BLaER1 (cell line): ENCODE results near the gene IFNL4.
A peak's percentile ranks its signal among the peaks of the same experiment; 100 is the strongest.
"Not testable (repeated sequence)": the region's sequence is repeated elsewhere in the genome, so short reads cannot be mapped to it uniquely, and the experiment has no call there.

Experiments
- H3K27ac ChIP-seq: shearing (Covaris generic); formaldehyde crosslinking; 2 replicates; pipeline ENCODE4 v1.8.1; 2022
- H3K27me3 ChIP-seq: shearing (Covaris generic); formaldehyde crosslinking; 2 replicates; pipeline ENCODE4 v1.8.1; 2022
- H3K36me3 ChIP-seq: shearing (Covaris generic); formaldehyde crosslinking; 2 replicates; pipeline ENCODE4 v1.8.1; 2022
- H3K4me1 ChIP-seq: shearing (Covaris generic); formaldehyde crosslinking; 2 replicates; pipeline ENCODE4 v1.8.1; 2022
- H3K4me2 ChIP-seq: shearing (Covaris generic); formaldehyde crosslinking; 2 replicates; pipeline ENCODE4 v1.8.1; 2022
- H3K4me3 ChIP-seq: shearing (Covaris generic); formaldehyde crosslinking; 2 replicates; pipeline ENCODE4 v1.8.1; 2022
- H3K9ac ChIP-seq: shearing (Covaris generic); formaldehyde crosslinking; 2 replicates; pipeline ENCODE4 v1.8.1; 2022
- H3K9me3 ChIP-seq: shearing (Covaris generic); formaldehyde crosslinking; 2 replicates; pipeline ENCODE4 v1.8.1; 2022
- H4K20me1 ChIP-seq: shearing (Covaris generic); formaldehyde crosslinking; 2 replicates; pipeline ENCODE4 v1.8.1; 2022
- Cebpa-rat ChIP-seq: shearing (Covaris generic); IDR thresholded peaks from 2 replicates; pipeline ENCODE4 v1.8.1; 2022

Gene IFNL4

DNA sequence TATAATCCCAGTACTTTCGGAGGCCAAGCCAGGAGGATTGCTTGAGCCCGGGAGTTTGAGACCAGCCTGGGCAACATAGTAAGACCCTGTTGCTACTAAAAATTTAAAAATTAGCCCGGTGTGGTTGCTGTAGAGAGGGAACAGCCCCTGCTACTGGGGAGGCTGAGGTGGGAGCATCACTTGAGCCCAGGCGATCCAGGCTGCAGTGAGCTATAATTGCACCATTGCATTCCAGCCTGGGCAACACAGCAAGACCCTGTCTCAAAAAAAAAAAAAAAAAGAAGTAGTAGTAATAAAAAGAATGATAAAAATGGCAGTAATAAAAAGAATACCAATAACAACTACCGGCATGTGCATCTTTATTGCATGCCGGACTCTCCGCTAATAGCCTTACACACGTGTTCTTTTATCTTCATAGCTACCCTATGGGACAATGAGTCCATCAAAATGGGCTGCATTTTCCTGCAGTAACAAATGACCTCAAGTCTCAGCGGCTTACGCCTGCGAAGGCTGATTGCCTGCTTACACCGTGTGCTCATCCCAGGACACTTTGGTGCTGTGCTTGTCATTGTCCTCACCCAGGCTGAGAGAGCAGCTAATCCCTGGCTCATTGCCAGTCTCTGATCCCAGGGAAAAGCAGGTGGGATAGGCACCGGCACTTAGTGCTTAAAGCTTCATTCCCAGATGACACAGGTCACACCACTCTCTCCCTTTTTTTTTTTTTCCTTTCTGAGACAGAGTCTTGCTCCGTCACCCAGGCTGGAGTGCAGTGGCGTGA is 30.2 kb downstream of the IFNL4 start:
- no peak overlapping the region for H3K9ac ChIP-seq
- H3K27me3 ChIP-seq, result no peaks in the 10 kb centered on the region

DNA sequence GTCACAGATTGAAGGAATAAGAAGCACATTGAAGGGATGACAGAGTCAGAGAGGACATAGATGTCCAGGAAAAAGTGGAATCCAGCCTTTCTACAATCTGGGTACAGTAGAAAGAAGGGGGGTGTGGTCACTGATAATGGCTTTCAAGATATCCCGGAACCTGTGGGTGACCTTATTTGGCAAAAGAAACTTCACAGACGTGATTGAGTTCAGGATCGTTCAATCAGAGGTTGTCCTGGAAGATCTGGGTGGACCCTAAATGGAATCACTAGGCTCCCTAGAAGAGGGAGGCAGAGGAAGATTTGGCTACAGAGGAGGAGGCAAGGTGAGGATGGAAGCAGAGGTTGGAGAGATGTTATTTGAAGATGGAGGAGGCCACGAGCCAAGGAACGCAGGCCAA is 31.6 kb downstream of the IFNL4 start:
- Histone ChIP-seq H3K36me3 (no peaks in the 10 kb centered on the region), H3K9ac (no peak overlapping the region), H3K4me2 (no peak overlapping the region), H3K27me3 (no peaks in the 10 kb centered on the region), H3K4me1 (peaks cover 7% of the 10 kb centered on the region), H3K9me3 (0 out of 2 replicates have a peak, but pooled peaks cover 3% of the 10 kb centered on the region), H4K20me1 (no peaks in the 10 kb centered on the region), H3K27ac (no peak overlapping the region), H3K4me3 (no peak overlapping the region)
- no peak for TF ChIP-seq Cebpa-rat

More for the DNA sequence above, 30.2 kb downstream of the IFNL4 start:
- Histone ChIP-seq H3K36me3 (no peaks in the 10 kb centered on the region), H3K27ac (no peak overlapping the region), H3K9me3 (0 out of 2 replicates have a peak, but pooled peaks cover 3% of the 10 kb centered on the region), H4K20me1 (no peaks in the 10 kb centered on the region), H3K4me2 (no peak overlapping the region), H3K4me1 (peaks cover 7% of the 10 kb centered on the region), H3K4me3 (no peak overlapping the region)
- no peak for TF ChIP-seq Cebpa-rat

DNA sequence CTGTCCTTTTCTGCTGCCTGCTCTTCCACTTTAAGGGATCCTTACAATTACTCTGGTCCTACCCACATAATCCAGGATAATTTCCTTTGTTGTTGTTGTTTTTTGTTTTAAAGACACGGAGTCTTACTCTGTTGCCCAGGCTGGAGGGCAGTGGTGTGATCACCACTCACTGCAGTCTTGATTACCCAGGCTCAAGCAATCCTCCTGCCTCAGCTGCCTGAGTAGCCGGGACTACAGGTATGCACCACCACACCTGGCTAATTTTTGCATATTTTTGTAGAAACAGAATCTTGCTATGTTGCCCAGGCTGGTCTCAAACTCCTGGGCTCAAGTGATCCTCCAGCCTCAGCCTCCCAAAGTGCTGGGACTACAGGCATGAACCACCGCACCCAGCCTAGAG is 33.3 kb downstream of the IFNL4 start:
- not testable (repeated sequence) for H3K4me3 ChIP-seq, H3K9ac ChIP-seq, H3K4me2 ChIP-seq, H4K20me1 ChIP-seq, H3K27me3 ChIP-seq, H3K36me3 ChIP-seq, H3K9me3 ChIP-seq, H3K4me1 ChIP-seq, H3K27ac ChIP-seq

DNA sequence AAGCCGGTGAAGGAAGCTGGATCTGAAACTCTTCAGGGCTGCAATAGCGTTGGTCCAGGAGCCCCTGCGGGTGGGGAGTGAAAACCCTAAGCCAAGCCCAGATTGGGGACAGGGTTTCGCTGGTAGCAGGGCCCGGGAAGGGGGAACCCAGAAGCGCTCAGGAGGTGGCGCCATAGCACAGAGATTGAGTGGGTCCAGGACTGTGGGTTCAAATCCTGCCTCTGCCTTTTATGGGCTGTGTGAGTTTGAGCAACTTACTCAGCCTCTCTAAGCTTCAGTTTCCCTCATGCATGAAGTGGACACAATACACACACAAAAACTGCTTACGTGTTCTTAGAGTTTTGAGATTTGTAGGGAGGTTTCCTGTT is 36.3 kb downstream of the IFNL4 start:
- Histone ChIP-seq H3K4me3 (no peak overlapping the region), H3K9me3 (0 out of 2 replicates have a peak, but pooled peaks cover 3% of the 10 kb centered on the region), H3K36me3 (no peaks in the 10 kb centered on the region), H3K27me3 (no peaks in the 10 kb centered on the region), H4K20me1 (no peaks in the 10 kb centered on the region), H3K4me2 (no peak overlapping the region), H3K9ac (no peak overlapping the region), H3K4me1 (peaks cover 6% of the 10 kb centered on the region), H3K27ac (no peak overlapping the region)
- no peak for TF ChIP-seq Cebpa-rat

DNA sequence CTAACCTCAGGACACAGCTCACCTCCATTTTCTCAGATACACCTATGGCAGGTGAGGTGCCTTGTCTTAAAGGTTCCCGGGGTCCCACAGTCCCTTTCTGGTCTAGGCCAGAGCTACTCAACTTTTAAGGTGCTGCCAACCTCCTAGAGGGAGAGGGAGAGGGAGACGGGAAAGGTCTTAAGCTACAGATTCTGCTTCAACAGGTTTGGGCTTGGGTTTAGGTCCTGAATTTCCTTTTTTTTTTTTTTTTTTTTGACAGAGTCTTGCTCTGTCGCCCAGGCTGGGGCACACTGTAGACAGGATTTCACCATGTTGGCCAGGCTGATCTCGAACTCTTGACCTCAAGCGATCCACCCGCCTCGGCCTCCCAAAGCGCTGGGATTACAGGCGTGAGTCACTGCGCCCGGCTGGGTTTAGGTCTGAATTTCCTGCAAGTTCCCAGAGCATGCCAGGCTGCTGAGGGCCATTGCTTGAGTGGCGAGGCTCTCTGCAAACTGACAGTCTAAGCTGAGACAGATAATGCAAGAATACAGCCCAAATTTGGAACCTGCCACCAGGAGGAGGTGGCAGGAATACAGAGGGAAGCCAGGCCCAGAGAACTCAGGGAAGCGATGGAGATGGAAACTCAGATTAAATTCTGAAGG is 36.8 kb downstream of the IFNL4 start:
- no peak for TF ChIP-seq Cebpa-rat
- Histone ChIP-seq H4K20me1 (no peaks in the 10 kb centered on the region), H3K4me3 (no peak overlapping the region), H3K36me3 (no peaks in the 10 kb centered on the region), H3K9me3 (0 out of 2 replicates have a peak, but pooled peaks cover 3% of the 10 kb centered on the region), H3K27me3 (no peaks in the 10 kb centered on the region), H3K27ac (no peak overlapping the region), H3K4me2 (no peak overlapping the region), H3K4me1 (peaks cover 6% of the 10 kb centered on the region), H3K9ac (no peak overlapping the region)

DNA sequence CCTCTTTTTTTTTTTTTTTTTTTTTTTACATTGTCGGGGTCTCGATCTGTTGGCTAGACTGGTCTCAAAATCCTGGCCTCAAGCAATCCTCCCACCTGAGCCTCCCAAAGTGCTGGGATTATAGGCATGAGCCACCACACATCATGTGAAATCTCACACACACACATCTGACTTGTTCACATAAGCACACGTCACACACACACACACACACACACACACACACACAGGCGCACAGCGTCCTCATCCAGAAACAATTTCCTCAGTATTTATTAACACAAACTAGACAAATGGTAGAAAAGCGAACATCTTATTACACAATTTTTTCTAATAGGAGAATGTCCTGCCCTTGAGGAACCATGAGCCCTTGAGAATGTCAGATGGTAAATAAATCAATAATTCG is 39.5 kb downstream of the IFNL4 start:
- Histone ChIP-seq H3K4me1 (peaks cover 6% of the 10 kb centered on the region), H3K9me3 (no peaks in the 10 kb centered on the region), H3K4me2 (no peak overlapping the region), H3K4me3 (no peak overlapping the region), H4K20me1 (no peaks in the 10 kb centered on the region; the same call in 1 of the 2 replicates), H3K9ac (no peak overlapping the region), H3K36me3 (no peaks in the 10 kb centered on the region), H3K27ac (no peak overlapping the region), H3K27me3 (peaks cover 6% of the 10 kb centered on the region)
- no peak for TF ChIP-seq Cebpa-rat

DNA sequence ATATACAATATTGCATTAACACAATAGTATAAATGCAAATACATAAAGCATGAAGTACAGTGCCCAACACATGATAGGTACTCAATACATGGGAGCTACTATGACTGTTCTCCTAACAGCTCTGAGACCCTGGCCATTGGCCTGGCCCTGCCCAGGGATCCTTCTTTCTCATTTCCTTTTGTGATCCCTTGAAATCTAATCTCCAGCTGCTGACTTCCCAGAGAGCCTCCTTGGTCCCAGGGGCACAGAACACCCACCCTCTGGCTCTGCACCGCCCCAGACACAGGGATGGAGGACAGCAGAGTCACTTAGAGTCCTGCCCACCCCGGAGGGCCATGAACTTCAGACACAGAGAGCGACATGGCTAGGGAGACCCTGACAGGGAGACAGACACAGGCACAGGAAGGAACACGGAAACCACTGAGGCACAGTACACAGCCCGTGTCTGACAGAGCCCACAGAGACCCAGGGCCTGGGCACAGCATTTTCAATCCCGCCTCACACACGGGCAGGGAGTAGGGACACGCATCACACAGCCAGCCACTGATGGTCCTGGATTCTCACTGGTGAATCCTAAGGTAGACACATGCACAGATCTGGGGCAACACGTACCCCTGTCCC is 40.4 kb downstream of the IFNL4 start:
- no peaks in the 10 kb centered on the region for H3K36me3 ChIP-seq
- TF ChIP-seq Cebpa-rat, result no peak

DNA sequence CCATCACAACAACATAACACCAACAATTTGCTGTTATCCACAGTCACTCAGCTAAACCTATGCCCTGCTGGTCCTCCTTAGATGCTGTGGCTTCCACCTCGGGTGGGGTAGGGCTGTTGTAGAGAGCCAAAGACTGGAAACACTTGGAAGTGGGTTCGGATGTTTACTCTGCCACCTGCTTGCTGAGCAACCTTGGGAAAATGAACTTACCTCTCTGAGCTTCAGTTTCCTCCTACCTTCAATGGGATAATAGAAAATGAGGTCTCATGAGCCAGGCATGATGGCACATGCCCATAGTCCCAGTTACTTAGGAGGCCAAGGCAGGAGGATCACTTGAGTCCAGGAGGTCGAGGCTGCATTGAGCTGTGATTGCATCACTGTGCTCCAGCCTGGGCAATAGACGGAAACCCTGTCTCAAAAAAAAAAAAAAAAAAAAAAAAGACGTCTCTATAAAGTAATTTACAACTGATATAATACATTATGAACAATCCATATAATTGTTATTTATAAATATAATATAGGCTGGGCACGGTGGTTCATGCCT is 41.3 kb downstream of the IFNL4 start:
- H3K4me1 ChIP-seq, result peaks cover 6% of the 10 kb centered on the region
- H3K27me3 ChIP-seq, result peaks cover 24% of the 10 kb centered on the region
- H3K27ac ChIP-seq, result no peak overlapping the region
- no peak overlapping the region for H3K4me3 ChIP-seq
- no peaks in the 10 kb centered on the region; the same call in 1 of the 2 replicates for H4K20me1 ChIP-seq
- H3K9me3 ChIP-seq, result no peaks in the 10 kb centered on the region
- H3K9ac ChIP-seq, result no peak overlapping the region
- no peak for TF ChIP-seq Cebpa-rat
- no peaks in the 10 kb centered on the region for H3K36me3 ChIP-seq
- H3K4me2 ChIP-seq, result no peak overlapping the region

More for the DNA sequence above, 40.4 kb downstream of the IFNL4 start:
- Histone ChIP-seq H4K20me1 (no peaks in the 10 kb centered on the region; the same call in 1 of the 2 replicates), H3K27ac (no peak overlapping the region), H3K4me3 (no peak overlapping the region), H3K9ac (no peak overlapping the region), H3K9me3 (no peaks in the 10 kb centered on the region), H3K4me1 (peaks cover 6% of the 10 kb centered on the region), H3K27me3 (peaks cover 15% of the 10 kb centered on the region), H3K4me2 (0 out of 2 replicates have a peak overlapping the region, but pooled peaks have one; percentile 13)

DNA sequence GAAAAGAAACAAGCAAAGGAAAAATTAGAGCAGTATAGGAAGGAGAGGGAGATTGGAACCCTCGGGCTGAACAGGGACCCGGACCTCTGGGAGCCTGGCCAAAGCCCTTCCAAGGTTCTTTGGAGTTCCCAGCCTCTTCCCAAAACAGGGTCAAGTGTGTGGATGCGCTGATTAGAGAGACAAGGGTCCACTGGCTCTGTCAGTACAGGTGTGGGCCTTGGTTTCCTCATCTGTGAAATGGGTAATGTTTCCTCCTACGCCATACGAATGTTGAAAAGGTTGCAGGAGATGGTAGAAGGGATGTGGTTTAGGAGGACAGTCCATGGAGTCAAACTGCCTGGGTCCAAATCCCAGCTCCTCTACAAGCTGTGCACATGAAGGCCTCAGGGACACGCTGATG is 42.5 kb downstream of the IFNL4 start:
- H3K4me1 ChIP-seq, result peaks cover 6% of the 10 kb centered on the region
- no peak overlapping the region for H3K27ac ChIP-seq
- H3K9me3 ChIP-seq, result no peaks in the 10 kb centered on the region
- H3K9ac ChIP-seq, result no peak overlapping the region
- TF ChIP-seq Cebpa-rat, result no peak
- H4K20me1 ChIP-seq, result no peaks in the 10 kb centered on the region; the same call in 1 of the 2 replicates
- H3K4me3 ChIP-seq, result no peak overlapping the region
- peaks cover 24% of the 10 kb centered on the region for H3K27me3 ChIP-seq
- H3K4me2 ChIP-seq, result no peak overlapping the region
- H3K36me3 ChIP-seq, result no peaks in the 10 kb centered on the region

DNA sequence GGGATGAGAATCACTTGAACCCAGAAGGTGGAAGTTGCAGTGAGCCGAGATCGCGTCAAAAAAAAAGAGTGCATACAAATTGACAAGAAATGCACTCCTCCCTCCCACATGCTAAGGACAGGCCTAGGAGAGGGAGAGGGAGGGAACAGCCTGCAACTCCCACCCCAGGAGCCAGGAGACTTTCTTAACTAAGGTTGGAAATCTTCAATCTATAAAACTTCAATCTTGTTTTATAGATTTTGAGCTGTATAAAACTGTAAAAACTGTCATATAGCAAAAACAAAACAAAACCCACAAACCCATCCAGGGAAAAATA is 43.2 kb downstream of the IFNL4 start:
- TF ChIP-seq Cebpa-rat, result no peak
- H3K4me3 ChIP-seq, result no peak overlapping the region
- no peaks in the 10 kb centered on the region; the same call in 1 of the 2 replicates for H4K20me1 ChIP-seq

More for the DNA sequence above, 43.2 kb downstream of the IFNL4 start:
- H3K27me3 ChIP-seq, result peaks cover 24% of the 10 kb centered on the region
- no peak overlapping the region for H3K9ac ChIP-seq
- no peaks in the 10 kb centered on the region for H3K36me3 ChIP-seq
- H3K4me2 ChIP-seq, result no peak overlapping the region
- H3K4me1 ChIP-seq, result peaks cover 6% of the 10 kb centered on the region
- no peak overlapping the region for H3K27ac ChIP-seq
- no peaks in the 10 kb centered on the region for H3K9me3 ChIP-seq
